Measurements from ENCODE around the gene PELI3.
A peak's percentile ranks its signal among the peaks of the same experiment; 100 is the strongest.
"Not testable (repeated sequence)": the region's sequence is repeated elsewhere in the genome, so short reads cannot be mapped to it uniquely, and the experiment has no call there.

The PELI3 gene

DNA sequence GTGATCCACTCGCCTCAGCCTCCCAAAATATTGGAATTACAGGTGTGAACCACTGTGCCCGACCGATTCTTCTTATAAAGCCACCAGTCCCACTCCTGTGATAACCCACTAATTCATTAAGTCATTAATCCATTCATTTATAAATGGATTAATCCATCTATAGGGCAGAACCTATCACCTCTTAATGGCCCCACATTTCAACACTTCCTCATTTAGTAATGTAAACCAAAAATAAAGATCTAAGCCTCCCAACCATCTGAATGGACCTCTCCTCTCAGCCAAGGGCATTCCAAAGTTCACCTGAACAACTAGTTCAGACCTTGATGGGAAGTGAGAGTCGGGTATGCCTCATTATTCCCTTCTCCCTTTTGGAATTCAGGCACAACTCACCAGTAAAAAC lies 18.2 kb upstream of the PELI3 start:
- DNase-seq = no peak

DNA sequence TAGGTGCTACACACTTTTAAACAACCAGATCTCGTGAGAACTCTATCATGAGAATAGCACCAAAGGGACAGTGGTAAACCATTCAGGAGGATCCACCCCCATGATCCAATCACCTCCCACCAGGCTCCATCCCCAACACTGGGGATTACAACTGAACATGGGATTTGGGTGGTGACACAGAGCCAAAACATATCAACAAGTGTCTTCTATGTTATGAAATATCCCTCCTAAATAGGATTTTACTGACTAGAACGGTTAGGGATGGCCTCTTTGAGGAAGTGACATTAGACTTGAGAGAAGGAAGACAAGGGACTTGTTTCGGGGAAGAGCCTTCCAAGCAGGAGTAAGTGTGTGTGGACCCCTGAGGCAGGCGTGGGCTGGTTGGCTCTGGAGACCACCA lies 16.1 kb upstream of the PELI3 start:
- no peak for DNase-seq

DNA sequence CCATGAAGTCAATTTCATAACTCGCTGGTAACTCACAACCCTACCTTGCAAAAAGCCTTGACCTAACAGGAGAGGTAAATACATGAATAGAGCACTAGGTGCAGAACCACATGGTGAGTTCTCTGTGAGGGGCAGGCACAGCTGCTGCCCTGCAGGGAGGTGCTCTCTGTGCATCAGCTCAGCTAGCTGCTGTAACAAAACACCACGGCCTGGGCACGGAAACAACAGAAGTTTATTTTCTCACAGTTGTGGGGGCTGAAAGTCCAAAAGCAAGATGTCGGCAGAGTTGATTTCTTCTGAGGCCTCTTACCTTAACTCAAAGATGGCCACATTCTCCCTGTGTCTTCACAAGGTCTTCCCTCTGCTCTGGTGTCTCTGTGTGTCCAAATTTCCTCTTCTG lies 15.0 kb upstream of the PELI3 start:
- no peak for DNase-seq

DNA sequence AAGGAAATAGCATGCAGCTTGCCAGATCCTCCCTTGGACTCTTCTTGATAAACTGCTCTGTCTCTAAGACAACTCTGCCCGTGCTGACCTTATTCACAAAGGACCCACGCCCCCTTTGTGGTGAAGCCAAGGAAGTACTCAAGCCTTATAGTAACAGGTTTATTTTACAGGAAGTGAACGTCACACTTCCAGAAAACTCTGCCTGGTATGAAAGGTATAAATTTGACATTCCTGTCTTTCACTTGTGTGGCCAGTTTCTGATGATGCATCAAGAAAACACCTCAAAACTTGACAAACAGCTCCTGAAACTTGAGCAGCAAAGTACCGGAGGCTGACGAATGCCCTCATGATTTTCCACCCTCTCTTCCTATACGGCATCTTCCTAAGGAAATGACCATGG lies 12.5 kb upstream of the PELI3 start:
- no peak for DNase-seq

DNA sequence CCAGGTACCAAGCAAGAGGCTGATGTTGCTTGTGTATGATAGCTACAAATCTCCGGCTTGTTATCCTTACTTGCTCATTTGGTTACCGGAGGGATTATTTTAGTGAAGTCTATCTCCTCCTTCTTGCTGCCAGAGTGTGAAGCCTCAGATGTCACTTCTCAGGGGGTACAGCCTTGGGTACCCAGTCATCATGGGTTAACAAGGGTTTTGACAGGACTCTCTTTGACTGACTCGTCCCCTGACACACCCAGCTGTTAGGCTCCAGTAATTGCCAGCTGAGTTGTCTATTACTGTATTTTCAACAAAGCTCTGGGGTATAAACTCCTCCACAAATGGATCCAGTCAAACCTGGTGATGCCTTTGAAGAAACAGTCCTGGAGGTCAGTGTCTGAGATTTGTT lies 11.9 kb upstream of the PELI3 start:
- no peak for DNase-seq

DNA sequence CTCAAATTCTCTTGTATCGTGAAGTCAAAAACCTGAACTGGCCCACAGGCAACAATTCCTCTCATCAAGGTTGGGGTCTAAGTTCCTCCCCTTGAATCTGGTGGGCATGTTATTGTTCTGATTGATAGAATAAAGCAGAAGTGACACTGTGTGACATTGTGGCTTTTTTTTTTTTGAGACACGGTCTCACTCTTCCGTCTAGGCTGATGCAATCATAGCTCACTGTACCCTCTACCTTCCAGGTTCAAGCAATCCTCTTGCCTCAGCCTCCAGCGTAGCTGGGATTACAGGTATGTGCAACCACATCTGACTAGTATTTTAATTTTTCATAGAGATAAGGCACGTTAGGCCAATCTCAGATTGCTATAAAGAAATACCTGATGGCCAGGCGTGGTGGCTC lies 8.9 kb upstream of the PELI3 start:
- DNase-seq = no peak

DNA sequence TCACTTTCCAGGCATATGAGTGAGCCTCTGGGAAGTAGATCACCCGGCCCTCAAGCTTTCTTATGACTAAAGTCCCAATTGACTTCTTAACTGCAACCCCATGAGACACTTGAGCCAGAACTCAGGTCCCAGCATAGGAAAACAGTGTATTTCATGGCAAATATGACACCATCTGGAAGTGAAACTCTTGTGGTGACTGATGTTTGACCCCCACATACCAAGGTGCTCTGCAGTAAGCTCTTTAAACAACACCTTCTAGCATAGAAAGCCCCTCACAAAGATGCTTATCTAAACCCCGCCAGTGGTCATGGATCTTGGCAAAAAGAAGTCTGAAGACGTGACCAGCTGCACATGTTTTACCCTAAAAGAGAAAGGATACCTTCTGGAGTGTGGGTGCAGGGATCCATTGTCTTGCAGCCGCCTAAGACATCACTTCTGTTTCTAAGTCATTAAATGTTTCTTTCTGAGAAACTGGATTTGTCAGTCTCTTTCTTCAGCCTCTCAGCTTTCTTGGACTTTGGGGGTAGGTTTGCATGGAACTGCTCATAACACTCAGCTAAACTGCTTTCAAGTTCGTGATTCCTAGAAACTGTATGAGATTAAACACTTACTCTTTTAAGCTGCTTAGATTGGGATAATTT lies 7.4 kb upstream of the PELI3 start:
- DNase-seq = no peak

DNA sequence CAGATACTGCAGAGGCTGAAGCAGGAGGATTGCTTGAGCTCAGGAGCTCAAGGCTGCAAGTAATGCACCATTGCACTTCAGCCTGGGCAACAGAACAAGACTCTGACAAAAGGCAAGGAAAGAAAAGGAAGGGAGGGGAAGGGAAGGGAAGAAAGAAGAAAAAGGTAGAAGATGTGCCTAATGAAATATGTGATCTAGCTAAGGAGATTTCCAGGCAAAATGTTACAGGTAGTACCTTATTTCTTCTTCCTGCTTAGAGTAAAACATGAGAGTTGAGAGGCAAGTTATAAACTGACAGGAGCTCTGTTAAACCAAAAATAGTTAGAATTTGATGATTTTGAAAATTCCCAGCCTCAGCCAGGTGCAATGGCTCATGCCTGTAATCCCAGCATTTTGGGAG lies 4.7 kb upstream of the PELI3 start:
- DNase-seq = no peak

DNA sequence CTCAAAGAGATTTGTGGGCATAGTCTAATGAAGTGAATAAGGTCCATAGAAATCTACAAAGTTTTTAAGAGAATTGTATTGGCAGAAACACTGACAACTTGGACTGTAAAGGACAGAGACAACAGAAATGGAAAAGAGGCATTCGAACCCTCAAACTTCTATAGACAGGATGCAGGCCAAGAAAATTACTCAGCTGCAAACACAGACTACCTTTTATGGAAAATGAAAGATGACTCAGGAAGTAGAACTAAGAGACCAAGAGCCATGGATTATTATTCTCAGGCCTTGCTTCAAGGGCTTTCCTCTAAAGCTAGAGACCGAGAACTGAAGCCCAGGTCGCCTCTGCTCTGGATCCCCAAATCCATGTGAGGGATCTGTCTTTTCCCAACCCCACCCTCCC lies 3.8 kb upstream of the PELI3 start:
- no peak for DNase-seq

DNA sequence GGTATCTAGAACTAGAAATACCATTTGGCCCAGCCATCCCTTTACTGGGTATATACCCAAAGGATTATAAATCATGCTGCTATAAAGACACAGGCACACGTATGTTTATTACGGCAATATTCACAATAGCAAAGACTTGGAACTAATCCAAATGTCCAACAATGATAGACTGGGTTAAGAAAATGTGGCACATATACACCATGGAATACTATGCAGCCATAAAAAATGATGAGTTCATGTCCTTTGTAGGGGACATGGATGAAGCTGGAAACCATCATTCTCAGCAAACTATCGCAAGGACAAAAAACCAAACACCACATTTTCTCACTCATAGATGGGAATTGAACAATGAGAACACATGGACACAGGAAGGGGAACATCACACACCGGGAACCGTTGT lies 2.6 kb upstream of the PELI3 start:
- DNase-seq = not testable (repeated sequence)

DNA sequence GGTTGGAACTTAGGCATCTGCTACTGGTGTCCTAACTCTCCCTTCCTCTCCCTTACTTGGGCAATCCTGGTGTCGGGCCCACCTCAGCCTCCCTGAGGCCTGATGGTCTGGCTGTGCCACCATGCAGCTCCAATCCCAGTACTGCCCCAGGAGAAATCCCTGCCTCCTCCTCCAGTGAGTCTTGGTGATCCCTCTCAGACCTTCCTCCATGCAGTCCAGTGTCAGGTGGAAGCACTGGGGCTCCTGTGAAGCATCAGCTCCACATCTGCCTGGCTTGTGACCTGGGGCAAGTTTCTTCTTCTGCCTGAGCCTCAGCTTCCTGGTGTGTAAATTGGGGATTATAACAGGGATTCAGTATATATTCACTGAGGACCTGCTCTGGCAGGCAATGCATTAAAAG lies 1.8 kb upstream of the PELI3 start:
- DNase-seq = no peak

DNA sequence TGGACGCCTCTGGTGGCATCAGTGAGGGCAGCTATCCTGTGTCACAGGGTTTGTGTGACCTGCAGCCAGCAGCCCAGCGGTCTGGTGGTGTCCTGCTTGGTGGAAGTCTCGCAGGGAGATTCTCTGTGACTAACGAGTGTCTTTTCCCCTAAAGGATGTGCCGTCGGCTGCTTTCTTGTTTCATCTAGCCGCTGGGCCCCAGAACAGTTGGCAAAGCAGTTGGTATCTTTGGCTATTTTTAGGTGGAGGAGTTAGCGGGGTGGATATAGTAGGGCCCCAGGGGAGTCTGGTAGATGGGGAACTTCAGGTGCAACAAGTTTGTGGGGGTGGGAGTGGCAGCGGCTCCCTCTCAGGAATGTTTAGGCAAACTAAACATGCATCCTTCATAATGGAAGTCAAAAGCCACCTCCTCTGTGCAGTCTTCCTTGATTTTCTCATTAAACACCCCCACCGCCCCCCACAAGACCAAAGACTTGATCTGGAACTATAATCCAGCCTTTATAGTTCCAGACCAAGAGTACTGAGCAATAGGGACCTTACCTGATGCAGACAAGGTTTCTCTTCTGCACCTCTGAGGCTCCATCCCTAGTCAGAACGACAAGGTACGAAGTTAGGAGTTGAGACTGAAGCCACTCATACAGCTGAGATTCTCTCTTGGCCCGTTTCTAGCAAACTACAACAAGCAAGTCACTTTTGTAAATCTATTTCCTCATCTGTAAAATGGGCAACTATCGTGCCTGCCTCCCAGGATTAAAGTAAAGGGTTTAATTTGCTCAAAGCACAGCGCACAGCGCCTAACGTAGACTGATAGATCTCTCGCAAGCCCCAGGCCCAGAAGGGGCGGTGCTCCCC lies 1.1 kb upstream of the PELI3 start:
- peak; percentile 22 for DNase-seq

DNA sequence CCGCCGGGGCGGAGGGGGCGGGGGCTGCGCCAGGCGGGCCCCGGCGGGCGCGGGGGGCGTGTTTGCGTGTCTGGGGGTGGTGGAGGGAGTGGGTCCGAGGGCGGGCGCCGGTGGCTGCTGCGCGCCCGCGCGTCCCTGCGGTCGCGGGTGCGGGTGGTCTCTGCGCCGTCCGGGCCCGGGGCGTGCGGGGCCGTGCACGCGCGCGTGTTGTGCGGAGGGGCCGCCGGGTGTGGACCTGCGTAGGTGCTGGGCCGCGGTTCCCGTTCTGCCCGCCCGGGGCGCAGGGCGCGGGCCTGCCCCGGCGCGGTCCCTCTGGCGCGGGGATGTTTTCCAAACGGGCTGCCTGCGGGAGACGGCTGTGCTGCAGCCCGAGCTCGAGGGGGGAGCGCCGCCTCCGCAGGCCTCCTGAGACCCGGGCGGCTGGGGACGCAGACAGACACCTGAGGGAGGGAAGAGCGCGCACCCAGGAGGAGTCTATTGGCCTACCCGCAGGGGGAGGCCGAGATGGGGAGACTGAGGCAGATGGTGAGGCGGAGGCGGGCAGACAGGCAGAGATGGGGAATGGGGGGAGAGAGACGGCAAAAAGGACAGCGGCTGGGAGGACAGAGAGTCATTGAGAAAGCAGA lies 442 bp downstream of the PELI3 start:
- DNase-seq = peak; percentile 59

DNA sequence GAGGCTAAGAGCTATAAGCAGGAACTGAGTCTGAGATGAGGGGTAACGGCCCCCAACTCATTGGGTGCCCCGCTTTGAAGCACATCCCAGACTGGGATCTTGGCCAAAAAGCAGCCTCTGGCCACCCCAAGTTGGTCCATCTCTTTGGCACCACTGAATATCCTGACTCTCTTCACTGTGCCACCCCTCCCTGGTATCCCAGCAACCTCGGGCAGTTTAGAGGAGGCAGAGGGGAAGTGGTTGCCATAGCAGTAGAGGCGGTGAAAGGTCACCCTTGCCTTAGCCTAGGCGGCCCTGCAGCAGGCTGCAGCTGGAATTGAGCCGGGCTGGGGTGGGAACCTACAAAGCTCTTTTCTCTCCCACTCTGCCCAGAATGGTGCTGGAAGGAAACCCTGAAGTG lies 1.1 kb downstream of the PELI3 start:
- DNase-seq = peak; percentile 55

DNA sequence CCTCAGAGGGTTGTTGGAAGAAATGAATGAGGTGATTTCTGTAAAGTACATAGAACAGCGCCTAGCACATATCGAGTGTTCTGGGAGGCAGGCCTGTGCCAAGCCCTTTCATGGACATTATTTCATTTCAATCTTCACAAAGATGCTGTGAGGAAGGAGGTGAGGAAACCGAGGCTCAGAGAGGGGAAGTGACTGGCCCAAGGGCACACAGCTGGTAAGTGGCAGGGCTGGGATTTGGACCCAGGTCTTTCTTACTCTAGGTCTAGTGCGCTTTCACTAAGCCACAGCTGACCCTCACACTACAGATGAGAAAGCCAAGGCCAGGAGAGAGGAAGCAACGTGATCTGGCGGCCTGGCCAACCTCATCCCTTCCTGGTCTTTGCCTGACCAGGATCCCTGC lies 2.0 kb downstream of the PELI3 start:
- DNase-seq = no peak

DNA sequence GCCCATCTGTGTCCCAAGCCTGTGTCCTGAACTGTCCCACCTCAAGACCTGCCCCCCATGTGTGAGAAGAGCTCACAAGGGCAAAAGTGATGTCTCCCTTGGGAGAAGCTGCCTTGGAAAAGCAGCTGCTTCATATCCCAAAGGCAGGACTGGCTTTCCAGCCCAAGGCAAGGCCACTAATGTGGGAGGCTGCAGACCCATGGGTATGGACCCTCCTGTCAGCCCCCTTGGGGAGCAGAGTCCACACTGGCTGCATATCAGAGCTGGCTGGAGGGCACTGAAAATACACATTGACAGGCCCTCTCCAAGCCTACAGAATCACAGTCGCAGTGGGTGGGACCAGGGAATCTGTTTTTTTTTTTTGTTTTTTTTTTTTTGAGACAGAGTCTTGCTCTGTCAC lies 2.7 kb downstream of the PELI3 start:
- DNase-seq = no peak

DNA sequence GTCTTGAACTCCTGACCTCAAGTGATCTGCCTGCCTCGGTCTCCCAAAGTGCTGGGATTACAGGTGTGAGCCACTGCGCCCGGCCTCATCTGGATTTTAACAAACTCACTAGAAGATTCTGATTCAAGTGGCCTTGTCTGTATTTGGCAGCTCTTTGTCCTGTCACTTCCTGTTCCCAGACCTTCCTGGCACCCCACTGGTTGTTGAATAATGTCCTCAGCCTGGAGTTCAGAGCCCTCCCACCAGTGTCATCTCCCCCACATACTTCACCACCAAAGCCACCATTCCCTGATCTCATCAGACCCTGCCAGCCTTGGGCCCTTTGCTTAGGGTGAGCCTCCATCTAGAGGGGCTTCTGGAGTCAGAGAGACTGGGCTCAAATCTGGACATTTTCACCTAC lies 3.3 kb downstream of the PELI3 start:
- DNase-seq = no peak

DNA sequence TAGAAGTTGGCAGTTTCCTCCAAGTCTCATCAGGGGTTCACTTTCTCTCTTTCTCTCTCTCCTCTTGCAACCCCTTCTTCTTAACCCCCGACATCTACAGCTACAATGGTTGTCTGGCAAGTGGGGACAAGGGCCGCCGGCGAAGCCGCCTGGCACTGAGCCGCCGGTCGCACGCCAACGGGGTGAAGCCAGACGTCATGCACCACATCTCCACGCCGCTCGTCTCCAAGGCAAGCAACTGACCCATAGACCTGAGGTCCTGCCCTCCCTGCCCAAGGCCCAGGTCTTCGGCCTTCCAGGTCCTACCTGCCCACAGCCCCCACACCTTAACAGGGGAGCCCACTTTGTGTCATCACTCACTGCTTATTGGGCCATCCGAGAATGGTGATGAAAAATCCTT lies 4.4 kb downstream of the PELI3 start:
- no peak for DNase-seq

DNA sequence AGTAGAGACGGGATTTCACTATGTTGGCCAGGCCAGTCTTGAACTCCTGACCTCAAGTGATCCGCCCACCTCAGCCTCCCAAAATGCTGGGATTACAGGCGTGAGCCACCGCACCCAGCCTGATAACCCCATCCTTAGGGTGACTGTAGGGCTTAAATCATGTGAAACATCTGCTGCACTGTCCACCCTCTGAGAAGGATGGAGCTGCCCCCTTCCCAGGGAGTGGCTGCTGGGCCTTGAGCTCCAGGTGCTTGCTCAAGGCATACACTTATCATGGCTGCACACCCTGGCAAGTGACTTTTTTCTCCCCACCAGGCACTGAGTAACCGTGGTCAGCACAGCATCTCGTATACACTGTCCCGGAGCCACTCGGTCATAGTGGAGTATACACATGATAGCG lies 5.3 kb downstream of the PELI3 start:
- DNase-seq = no peak

DNA sequence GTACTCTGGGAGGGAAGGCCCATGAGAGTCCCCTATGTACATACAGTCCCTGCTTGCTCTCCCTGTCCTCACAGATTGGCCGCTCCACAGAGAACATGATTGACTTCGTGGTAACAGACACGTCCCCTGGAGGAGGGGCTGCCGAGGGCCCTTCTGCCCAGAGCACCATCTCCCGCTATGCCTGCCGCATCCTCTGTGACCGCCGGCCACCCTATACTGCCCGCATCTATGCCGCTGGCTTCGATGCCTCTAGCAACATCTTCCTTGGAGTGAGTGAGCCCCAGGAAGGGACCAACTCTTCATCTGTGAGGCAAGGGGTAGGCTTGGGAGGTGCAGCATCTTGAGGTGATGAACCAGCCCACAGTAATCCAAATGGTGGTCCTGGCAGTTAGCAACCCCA lies 6.5 kb downstream of the PELI3 start:
- no peak for DNase-seq

DNA sequence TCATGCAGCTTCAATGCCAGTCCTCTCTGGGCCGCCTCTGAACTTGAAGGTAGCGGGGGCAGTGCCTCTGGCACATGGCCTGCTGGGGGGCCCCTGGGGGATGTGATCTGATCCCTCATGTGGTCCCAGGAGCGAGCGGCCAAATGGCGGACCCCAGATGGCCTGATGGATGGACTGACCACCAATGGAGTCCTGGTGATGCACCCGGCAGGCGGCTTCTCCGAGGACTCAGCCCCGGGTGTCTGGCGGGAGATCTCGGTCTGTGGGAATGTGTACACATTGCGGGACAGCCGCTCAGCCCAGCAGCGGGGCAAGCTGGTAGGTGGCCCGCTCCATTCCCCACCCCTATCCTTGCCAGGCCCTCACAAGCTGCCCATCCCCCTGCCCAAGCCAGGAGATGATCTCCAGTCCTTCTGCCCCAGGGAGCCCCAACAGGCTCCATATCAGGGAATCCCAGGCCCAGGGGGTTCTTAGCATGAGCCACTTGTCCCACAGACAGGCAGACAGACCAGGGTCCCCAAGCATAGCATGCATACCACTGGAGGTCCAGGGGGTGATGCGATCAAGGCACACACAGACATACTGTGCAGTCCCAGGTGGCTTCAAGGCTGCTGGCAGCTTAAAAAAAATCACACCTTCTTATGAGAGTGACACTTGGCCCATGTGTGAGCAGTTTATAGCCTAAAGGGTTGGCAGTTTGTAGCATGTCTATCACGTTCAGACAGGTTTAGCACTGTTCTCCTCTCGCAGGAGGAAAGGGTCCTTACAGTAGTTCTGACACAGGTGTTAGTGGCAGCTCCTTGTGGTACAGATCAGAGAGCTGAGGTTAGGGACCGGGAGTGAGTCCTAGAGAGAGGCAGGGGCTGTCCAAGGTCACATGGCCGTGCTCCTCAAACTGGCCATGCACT lies 7.2 kb downstream of the PELI3 start:
- no peak for DNase-seq

DNA sequence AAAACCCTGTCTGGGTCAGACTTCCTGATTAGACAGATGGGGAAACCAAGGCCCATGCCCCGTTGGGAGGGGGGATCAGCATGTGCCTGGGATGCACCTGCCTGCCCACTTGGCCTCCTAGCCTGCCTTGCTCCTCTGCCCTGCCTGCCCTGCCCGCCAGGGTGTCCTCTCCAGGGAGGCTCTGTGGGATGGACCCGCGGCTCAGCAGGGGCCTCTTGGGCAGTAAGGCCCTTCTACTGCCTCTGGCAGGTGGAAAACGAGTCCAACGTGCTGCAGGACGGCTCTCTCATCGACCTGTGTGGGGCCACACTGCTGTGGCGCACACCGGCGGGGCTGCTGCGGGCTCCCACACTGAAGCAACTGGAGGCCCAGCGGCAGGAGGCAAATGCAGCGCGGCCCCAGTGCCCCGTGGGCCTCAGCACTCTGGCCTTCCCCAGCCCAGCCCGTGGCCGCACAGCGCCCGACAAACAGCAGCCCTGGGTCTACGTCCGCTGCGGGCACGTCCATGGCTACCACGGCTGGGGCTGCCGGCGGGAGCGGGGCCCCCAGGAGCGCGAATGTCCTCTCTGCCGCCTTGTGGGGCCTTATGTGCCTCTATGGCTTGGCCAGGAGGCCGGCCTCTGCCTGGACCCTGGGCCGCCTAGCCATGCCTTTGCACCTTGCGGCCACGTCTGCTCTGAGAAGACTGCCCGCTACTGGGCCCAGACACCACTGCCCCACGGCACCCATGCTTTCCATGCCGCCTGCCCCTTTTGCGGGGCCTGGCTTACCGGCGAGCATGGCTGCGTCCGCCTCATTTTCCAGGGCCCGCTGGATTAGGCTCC lies 8.9 kb downstream of the PELI3 start:
- DNase-seq = no peak
